Aorta (tissue), 5 donors: ENCODE data around the gene HOXA9. TPM values are rescaled to one million over a fixed set of nuclear protein-coding genes. Genes with fewer than 3 reads are reported as not detected.

Source experiments
- ATAC-seq: fragments of 200-7000 bp; cut with Tn5 transposase; one replicate; pipeline ENCODE4 v1.9.1; 2022; ENCODE audit warnings: moderate library complexity; ENCODE audit not compliant: low FRiP score
- DNase-seq, 2 donors: peaks; one replicate each; pipeline ENCODE4 v3.0.0-alpha.2; 2020
- H3K27ac ChIP-seq, 2 donors: one replicate each; pipeline ENCODE4 v1.5.1; 2013; ENCODE audit warnings: low read length in 2 of 2, mild to moderate bottlenecking in 2 of 2, moderate library complexity in 2 of 2, control low read depth in 1 of 2, inconsistent platforms in 1 of 2, low read depth in 1 of 2
- H3K27me3 ChIP-seq, 2 donors: one replicate each; pipeline ENCODE4 v1.6.1; 2013; ENCODE audit warnings: control low read depth in 1 of 2, low read length in 1 of 2, mild to moderate bottlenecking in 1 of 2, moderate library complexity in 1 of 2; ENCODE audit not compliant: insufficient read depth in 2 of 2, control insufficient read depth in 1 of 2
- H3K36me3 ChIP-seq, 2 donors: one replicate each; pipeline ENCODE4 v1.6.1; 2013; ENCODE audit warnings: control low read depth in 1 of 2, low read length in 1 of 2, mild to moderate bottlenecking in 1 of 2; ENCODE audit not compliant: insufficient read depth in 2 of 2, control insufficient read depth in 1 of 2
- H3K4me1 ChIP-seq, 2 donors: one replicate each; pipeline ENCODE4 v1.6.1; 2013; ENCODE audit warnings: low read length in 2 of 2, control low read depth in 1 of 2, mild to moderate bottlenecking in 1 of 2, moderate library complexity in 1 of 2; ENCODE audit not compliant: insufficient read depth in 2 of 2, control insufficient read depth in 1 of 2
- H3K4me3 ChIP-seq, 2 donors: one replicate each; pipeline ENCODE4 v1.5.1; 2013; ENCODE audit warnings: low read length in 2 of 2, control low read depth in 1 of 2, mild to moderate bottlenecking in 1 of 2
- H3K9me3 ChIP-seq: one replicate; pipeline ENCODE4 v1.6.1; 2013; ENCODE audit warnings: mild to moderate bottlenecking, low read length; ENCODE audit not compliant: control insufficient read depth
- WGBS, 2 donors: extraction: QIAGEN DNeasy Blood & Tissue Kit; methylation state at CpG; one replicate each; pipeline ENCODE4 v1.1.7; 2013; 5-methylcytosine and 5-hydroxymethylcytosine counted together
- intact Hi-C, 2 donors: fragments of 100-400 bp; cut with DNase I; formaldehyde crosslinking; loops; one replicate each; pipeline versions ENCODE4 v1.14.2 to v1.15.0; 2022
- polyA plus RNA-seq, 2 donors: library from polyadenylated mRNA; stranded (reverse); fragments of 200-250 nt; gene quantifications; one replicate each; pipeline ENCODE4 v1.2.3, GENCODE V29; 2013
- total RNA-seq, 2 donors: library from RNA; stranded (reverse); fragmentation: NEBNext Ultra II Directional; extraction: Animal tissue kit (Norgen Biotek cat#: 25700); gene quantifications; one replicate each; pipeline ENCODE4 v1.2.1, GENCODE V29; 2021
- donor health status: healthy with polysubstance abuse.
- donor health status: Bipolar disorder and iron deficiency.
- donor health status: DM: no; HTN: no; CAD: no.
- donor health status: DM: no; HTN: no; CAD: no.
- donor health status: DM: yes; HTN: yes; CAD: no.

Gene HOXA9
- total and polyA plus RNA-seq, 4 donors, result 1.5 to 5.8 (median 2.4) TPM

DNA sequence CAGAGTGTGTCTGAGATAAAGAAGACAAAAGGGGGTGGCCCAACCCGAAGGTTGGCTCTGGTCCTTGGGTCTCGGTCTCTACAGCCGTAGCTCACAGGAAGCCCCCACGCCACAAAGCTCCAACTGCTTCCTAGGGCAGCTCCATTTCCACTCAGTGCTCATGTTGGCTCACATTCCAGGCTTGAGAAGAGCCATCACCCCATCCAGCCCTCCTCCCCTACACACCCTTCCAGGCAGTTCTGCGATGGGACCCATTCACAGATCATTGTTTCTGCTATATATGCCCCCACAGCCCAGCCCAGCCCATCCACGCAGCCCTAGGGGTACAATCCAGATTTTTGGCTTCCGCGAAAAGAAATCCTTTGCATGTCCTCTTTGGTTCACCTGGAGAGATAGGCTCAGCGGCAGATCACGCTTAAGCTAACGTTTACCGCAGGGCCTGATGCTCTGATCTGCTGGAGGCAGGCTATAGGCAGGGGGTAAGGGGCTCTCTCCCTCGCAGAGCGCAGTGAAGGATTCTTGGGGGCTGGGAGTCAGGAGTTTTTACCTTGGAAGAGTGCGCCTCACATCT is 25.9 kb upstream of the HOXA9 start:
- intact Hi-C loops, result loop anchor here (10.0 kb wide), 2 partner anchors 724 to 904 kb away; no protein-coding TSS in a partner anchor
- no peaks in the 10 kb centered on the region for H3K36me3 ChIP-seq
- DNase-seq (peak in 1 of 2 donors; percentile 60), ATAC-seq (no peak)
- WGBS, 2 donors, result 81 to 88% methylated on average over 15 of the region's 15 CpGs
- H3K27me3 ChIP-seq, result peaks cover 0 to 2% of the 10 kb centered on the region in 2 donors
- no peaks in the 10 kb centered on the region for H3K4me1 ChIP-seq
- H3K27ac ChIP-seq, result no peak overlapping the region
- H3K4me3 ChIP-seq, result no peak overlapping the region
- no peaks in the 10 kb centered on the region for H3K9me3 ChIP-seq

DNA sequence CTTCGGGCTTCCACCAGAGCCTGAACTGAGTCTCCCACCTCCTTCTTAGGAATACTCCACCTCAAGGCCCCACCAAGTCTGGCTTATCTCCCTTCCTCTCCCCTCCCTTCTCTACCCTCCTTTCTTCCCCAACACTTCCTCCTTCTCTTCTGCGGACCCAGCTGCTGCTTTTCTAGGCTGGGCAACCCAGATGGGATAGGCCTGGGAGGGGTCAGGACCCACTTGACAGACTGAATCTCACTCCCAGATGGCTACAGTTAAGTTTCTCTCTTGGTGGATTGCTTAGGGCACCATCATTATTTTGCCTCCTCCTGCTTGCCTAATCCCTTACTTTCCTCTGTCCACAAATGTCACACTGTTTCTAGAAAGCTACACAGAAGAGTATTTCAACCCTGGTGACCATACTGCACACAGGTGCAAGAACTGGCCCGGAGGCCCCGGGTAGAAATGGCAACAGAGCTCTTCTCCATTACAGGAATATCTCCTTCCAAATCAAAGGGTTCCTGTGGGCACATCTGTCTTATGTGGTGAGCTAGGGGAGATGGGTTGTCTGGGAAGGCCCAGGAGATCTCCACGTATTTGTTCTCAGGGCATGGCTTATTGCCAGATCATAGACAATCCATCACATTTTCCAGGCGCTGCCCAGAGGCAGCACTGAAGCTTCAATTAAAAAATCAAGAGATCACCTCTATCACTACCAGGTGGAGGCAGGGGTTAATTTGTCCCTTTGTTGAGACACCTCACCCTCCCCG is 24.8 kb upstream of the HOXA9 start:
- no peaks in the 10 kb centered on the region for H3K9me3 ChIP-seq
- H3K36me3 ChIP-seq, result no peaks in the 10 kb centered on the region
- H3K4me3 ChIP-seq, result no peak overlapping the region
- no peak for DNase-seq
- H3K4me1 ChIP-seq, result no peaks in the 10 kb centered on the region
- H3K27ac ChIP-seq, result no peak overlapping the region
- no peak for ATAC-seq
- H3K27me3 ChIP-seq, result peaks cover 0 to 2% of the 10 kb centered on the region in 2 donors
- WGBS, 2 donors, result 84 to 89% methylated on average over 7 of the region's 7 CpGs
- intact Hi-C loops, result loop anchor here (10.0 kb wide), 2 partner anchors 725 to 905 kb away; no protein-coding TSS in a partner anchor

DNA sequence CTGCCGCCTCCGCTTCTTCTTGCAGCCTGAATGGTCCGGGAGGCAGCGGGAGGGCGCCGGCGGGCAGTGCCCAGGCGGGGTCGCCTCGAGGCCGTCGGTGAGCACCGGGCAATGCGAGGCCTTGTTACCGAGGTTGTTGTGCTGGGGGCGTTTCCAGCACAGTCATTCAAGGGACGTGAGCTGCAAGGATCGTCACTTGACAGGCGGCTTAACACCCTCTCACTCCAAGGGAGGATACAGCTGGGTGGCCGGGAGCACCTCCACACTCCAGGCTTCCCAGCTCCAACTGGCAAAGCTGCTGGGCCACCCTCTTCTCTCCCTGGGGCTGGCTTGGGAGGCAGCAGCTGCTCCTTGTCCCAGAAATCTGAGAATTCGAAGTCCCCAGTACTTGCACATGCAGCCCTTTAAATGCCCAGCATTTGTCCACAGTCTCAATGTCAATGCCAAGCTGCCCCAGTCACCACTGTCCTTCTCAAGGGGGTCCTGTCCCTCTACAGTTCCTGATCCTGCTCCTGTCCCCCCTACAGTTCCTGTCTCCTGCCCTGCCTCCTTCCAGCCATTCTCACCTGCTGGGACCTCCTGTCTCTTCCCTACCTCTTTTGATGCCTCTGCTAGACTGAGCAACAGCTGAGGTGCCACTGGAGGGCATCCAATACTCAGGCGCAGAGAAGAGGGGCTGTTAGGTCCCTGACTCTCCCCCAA is 24.1 kb upstream of the HOXA9 start:
- no peak overlapping the region for H3K27ac ChIP-seq
- no peak for ATAC-seq
- H3K4me1 ChIP-seq, result no peaks in the 10 kb centered on the region
- WGBS, 2 donors, result 41 to 54% methylated on average over 22 of the region's 22 CpGs
- no peak overlapping the region for H3K4me3 ChIP-seq
- DNase-seq, result peak; percentile 20 to 70
- no peaks in the 10 kb centered on the region for H3K36me3 ChIP-seq
- intact Hi-C loops, result no loop called here
- no peaks in the 10 kb centered on the region for H3K9me3 ChIP-seq
- H3K27me3 ChIP-seq, result peaks cover 0 to 2% of the 10 kb centered on the region in 2 donors

DNA sequence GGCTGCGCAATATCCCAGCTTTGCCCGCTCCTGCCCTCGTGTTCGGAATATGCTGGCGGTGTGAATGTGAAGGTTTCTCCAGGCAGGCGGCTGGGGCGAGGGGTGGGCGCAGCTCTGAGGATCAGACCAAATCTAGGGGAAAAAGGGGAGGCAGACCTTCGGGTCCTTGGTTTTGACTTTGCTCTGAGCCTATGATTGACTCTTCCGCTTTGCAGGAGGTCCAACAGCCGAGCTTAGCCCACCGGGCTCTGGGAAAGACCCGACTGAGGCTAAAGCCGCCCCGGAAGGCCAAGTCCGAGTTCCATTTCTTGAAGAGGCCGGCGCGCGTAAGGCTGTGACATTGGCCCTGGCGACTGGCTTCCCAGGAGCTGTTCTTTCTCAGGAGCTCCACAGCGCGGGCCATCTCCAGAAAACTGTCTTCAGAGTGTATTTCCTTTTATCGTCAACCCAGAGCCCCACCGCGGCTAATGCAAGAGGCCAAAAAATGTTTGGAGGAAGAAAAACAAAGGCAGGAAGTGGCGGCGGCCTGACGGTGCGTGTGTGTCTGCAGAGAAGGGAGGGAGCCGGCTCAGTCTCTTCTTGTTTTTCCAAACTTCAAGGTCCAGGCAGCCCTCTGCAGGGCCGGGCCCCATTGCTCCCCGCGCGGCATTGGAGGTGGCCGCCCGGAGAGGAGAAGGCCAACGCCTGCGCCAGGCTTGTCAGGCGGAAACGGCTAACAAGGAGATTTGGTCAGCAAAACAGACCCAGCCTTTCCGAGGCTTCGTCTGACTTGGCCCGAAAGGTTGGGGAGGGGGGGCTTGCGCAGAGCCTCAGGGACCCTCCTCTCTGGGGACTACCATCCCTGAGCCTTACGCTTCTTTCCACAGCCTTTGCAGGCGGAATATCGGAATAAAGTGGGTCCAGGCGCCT is 23.3 kb upstream of the HOXA9 start:
- Histone ChIP-seq H3K4me1 (no peaks in the 10 kb centered on the region), H3K27me3 (peaks cover 0 to 1% of the 10 kb centered on the region in 2 donors), H3K9me3 (no peaks in the 10 kb centered on the region), H3K36me3 (no peaks in the 10 kb centered on the region), H3K27ac (no peak overlapping the region), H3K4me3 (no peak overlapping the region)
- DNase-seq, result peak; percentile 62 to 80
- 12 to 20% methylated on average over 49 of the region's 49 CpGs for WGBS, 2 donors
- ATAC-seq, result no peak
- intact Hi-C loops, result no loop called here

DNA sequence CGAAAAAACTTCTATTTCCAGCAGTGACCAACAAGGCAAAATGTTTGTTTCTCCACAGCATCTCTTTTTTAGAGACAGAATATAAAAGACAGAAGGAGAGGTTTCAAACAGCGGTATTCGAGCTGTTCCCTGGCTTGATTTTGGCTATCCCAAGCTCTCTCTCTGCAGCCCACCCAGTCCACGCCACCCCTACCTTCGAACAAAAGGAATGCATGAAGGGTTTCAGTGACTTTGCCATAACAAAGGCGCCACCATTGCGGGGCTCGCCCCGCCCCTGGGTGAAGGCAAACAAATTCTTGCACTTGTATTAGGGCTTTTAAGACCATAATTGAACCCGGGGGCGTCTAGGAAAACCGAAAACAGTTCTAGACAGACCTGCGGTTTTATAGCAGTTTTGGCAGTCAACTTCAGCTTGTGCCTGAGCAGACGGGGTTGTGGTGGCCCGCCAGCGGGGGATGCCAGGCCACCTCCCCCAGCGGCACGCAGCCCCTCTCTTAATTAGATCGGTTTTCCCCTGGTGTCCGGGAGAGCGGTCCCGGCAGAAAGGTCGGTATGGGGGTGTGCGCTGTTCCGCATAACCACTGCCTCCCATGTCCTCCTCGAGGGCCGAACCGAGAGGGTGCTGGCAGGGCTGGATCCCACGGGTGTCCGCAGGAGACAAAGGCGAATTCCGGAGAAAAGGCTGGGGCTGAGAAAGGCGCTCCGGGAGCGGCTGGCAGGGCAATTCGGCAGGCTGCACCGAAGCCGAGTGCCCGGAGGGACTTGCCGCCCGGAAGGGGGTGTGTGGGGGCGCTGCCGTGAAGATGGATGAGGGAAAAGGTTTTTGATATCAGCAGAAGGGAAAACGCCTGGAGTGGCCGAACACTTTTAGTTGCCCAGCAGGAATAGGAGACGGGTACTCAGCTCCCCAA is 22.4 kb upstream of the HOXA9 start:
- intact Hi-C loops, result no loop called here
- no peaks in the 10 kb centered on the region for H3K36me3 ChIP-seq
- ATAC-seq (no peak), DNase-seq (peak; percentile 38 to 52)
- no peaks in the 10 kb centered on the region for H3K9me3 ChIP-seq
- no peak overlapping the region for H3K27ac ChIP-seq
- H3K27me3 ChIP-seq, result no peaks in the 10 kb centered on the region
- no peaks in the 10 kb centered on the region for H3K4me1 ChIP-seq
- H3K4me3 ChIP-seq, result no peak overlapping the region
- WGBS, 2 donors, result 10 to 13% methylated on average over 46 of the region's 46 CpGs

DNA sequence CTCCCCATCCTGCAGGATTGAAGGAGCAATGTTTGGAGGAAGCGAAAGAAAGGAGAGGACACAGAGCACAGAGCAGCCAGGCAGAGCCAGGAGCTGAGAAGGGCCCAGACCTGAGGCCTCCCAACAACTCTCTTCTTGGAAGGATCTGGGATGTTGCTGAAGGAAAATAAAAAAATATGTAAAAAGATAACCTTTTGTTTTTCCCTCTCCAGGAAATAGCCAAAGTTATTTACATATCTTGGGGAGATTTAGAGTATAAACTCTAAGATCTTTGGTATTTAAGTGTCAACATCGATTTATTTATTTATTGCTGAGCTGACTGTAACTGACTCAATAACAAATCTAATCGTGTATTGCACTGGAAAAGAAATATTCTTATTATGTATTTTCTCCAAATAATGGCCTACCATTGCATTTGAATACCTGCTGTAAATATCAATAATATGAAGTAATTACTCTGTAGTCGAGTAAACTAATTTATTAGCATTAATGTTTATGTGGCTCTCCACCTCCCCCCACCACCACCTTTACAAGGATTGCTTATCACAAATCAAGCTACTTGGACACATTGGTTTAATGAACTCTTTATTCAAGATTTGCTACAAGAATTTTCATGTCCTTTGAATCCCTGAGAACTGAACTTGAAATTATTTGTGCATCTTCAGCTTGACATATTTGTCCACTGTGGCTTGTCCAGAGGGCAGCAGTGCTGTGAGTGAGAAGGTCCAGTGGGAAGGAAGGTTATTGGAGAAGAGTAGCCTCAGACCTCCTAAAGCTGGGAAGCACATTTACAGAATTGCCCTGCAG is 21.5 kb upstream of the HOXA9 start:
- Histone ChIP-seq H3K27me3 (no peaks in the 10 kb centered on the region), H3K9me3 (no peaks in the 10 kb centered on the region), H3K27ac (no peak overlapping the region), H3K4me3 (no peak overlapping the region), H3K36me3 (no peaks in the 10 kb centered on the region), H3K4me1 (no peaks in the 10 kb centered on the region)
- 53 to 62% methylated on average over 4 of the region's 4 CpGs for WGBS, 2 donors
- ATAC-seq (no peak), DNase-seq (no peak)
- intact Hi-C loops, result no loop called here

DNA sequence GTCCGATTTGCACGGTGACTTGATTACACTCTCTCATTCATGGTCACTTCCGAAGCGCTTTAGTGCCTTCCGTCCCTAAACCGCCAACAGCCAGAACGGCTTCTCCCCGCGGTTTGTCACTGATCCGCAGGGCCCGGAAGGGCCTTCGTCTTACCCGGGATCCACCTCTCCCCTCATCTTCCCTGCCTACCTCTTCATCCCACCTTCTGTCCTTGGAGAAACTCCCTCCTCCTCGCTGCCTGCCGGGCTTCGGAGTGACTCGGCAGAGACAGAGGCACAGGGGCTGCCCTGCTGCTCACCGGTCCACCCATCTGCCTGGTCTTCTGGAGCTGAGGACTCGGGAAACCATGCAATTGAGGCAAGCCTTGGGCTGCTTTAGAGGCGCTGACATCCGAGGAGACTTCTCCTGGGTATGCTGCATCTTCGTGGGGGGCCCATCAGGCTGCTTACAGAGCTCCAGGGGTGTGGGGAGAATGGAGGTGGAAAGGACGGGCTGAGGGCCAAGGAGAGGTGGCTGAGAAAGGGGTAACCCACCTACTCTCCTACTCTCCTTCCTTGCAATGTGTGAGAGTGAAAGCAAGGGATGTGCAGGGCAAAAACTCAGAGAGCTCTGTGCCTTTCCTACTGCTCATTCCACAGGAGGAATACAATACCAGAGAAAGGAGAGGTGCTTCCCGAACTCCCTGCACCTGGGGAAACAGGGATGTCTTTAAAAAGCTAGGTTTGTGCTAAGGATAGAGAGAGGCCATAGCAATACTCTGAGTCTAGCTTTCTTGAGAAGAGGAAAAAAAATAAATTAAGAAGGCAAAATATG is 20.7 kb upstream of the HOXA9 start:
- ATAC-seq, result no peak
- H3K27ac ChIP-seq, result no peak overlapping the region
- no peaks in the 10 kb centered on the region for H3K9me3 ChIP-seq
- no peaks in the 10 kb centered on the region for H3K27me3 ChIP-seq
- H3K4me3 ChIP-seq, result no peak overlapping the region
- DNase-seq, result peak; percentile 25 to 63
- H3K4me1 ChIP-seq, result no peaks in the 10 kb centered on the region
- 20 to 23% methylated on average over 24 of the region's 24 CpGs for WGBS, 2 donors
- H3K36me3 ChIP-seq, result no peaks in the 10 kb centered on the region
- intact Hi-C loops, result no loop called here
